Small intestine (tissue), 16 donors: Measurements from ENCODE around the gene GSX2. TPM values are rescaled to one million over a fixed set of nuclear protein-coding genes. Genes with fewer than 3 reads are reported as not detected.
"Not testable (repeated sequence)": the region's sequence is repeated elsewhere in the genome, so short reads cannot be mapped to it uniquely, and the experiment has no call there.

ENCODE experiments used
- DNase-seq, 2 donors: peaks; one replicate each; pipeline versions ENCODE4 v3.0.0 to v3.0.0-alpha.2; 2013
- FAIRE-seq: peaks from 2 replicates; lab custom pipeline; 2012; peaks lifted over from hg19 to GRCh38; lab: Jason Lieb, UNC
- H3K27ac ChIP-seq, 3 donors: one replicate each; pipeline ENCODE4 v1.5.1; 2013; ENCODE audit warnings: low read length in 2 of 3, mild to moderate bottlenecking in 2 of 3, control low read depth in 1 of 3, inconsistent platforms in 1 of 3, low read depth in 1 of 3, moderate library complexity in 1 of 3
- H3K27me3 ChIP-seq, 3 donors: one replicate each; pipeline ENCODE4 v1.6.1; 2013; ENCODE audit warnings: low read length in 3 of 3, inconsistent platforms in 1 of 3; ENCODE audit not compliant: control insufficient read depth in 3 of 3, insufficient read depth in 3 of 3
- H3K36me3 ChIP-seq, 3 donors: one replicate each; pipeline ENCODE4 v1.6.1; 2013; ENCODE audit warnings: low read length in 3 of 3, inconsistent platforms in 1 of 3, low read depth in 1 of 3, mild to moderate bottlenecking in 1 of 3, moderate library complexity in 1 of 3; ENCODE audit not compliant: control insufficient read depth in 3 of 3, insufficient read depth in 2 of 3
- H3K4me1 ChIP-seq, 3 donors: one replicate each; pipeline ENCODE4 v1.6.1; 2013; ENCODE audit warnings: low read length in 2 of 3, inconsistent platforms in 1 of 3, low read depth in 1 of 3, mild to moderate bottlenecking in 1 of 3, moderate library complexity in 1 of 3; ENCODE audit not compliant: control insufficient read depth in 3 of 3, insufficient read depth in 2 of 3
- H3K4me3 ChIP-seq, 3 donors: one replicate each; pipeline ENCODE4 v1.5.1; 2013; ENCODE audit warnings: low read length in 3 of 3, control low read depth in 1 of 3, inconsistent platforms in 1 of 3, low read depth in 1 of 3, mild to moderate bottlenecking in 1 of 3, moderate library complexity in 1 of 3
- H3K9me3 ChIP-seq, 2 donors: one replicate each; pipeline ENCODE4 v1.6.1; 2013; ENCODE audit warnings: low read depth in 1 of 2, low read length in 1 of 2; ENCODE audit not compliant: control insufficient read depth in 2 of 2, insufficient read depth in 1 of 2
- WGBS, 3 donors: extraction: QIAGEN DNeasy Blood & Tissue Kit; methylation state at CpG; one replicate each; pipeline ENCODE4 v1.1.7; 2013; 5-methylcytosine and 5-hydroxymethylcytosine counted together
- long read RNA-seq, 10 donors: transcript quantifications; one replicate each; lab custom pipeline, GENCODE V29; 2026
- polyA plus RNA-seq, 4 donors: library from polyadenylated mRNA; stranded (reverse) in 3 of 4; unstranded in 1 of 4; fragments of 200-250 nt in 3 of 4; fragments of 120-200 nt in 1 of 4; gene quantifications; one replicate each; pipeline versions ENCODE4 v1.2.1 to v1.2.3, GENCODE V29; 2013
- donor health status: healthy with polysubstance abuse.
- donor health status: control.
- donor health status: control.
- donor health status: Bipolar disorder and iron deficiency.
- donor health status: healthy.

The GSX2 gene
- polyA plus RNA-seq: not detected
- long read RNA-seq, donor 1: 0 reads
- long read RNA-seq, donor 2: 0 reads
- long read RNA-seq, donor 3: 0 reads
- long read RNA-seq, donor 4: 0 reads
- long read RNA-seq, donor 5: 0 reads
- long read RNA-seq, donor 6: 0 reads
- long read RNA-seq, donor 7: 0 reads
- long read RNA-seq, donor 8: 0 reads
- long read RNA-seq, donor 9: 0 reads
- long read RNA-seq, donor 10: 0 reads

GRCh38 chr4:54099748-54100574 is at the start of gene GSX2:
Gene GSX2, plus strand, starts transcription at chr4:54100163. Its CDS starts 182 bp downstream, at chr4:54100345.
- DNase-seq (peak in 1 of 2 donors; percentile 18), FAIRE-seq (no peak)
- Histone ChIP-seq H3K4me3 (no peak within 1 kb of the TSS), H3K27me3 (peaks cover 13 to 100% (median 49%) of the 10 kb centered on the region in 3 donors), H3K36me3 (no peaks in the 10 kb centered on the region), H3K27ac (no peak within 1 kb of the TSS), H3K9me3 (no peaks in the 10 kb centered on the region), H3K4me1 (peaks cover 0 to 21% (median 0%) of the 10 kb centered on the region in 3 donors)
- 1 to 4% (median 1%) methylated on average over 52 to 66 of the region's 66 CpGs for WGBS, 3 donors

- Histone ChIP-seq H3K4me1 (peaks cover 0 to 10% (median 7%) of the 10 kb centered on the region in 3 donors), H3K9me3 (peaks cover 0 to 2% of the 10 kb centered on the region in 2 donors), H3K36me3 (peaks cover 0 to 5% (median 4%) of the 10 kb centered on the region in 3 donors), H3K27me3 (no peaks in the 10 kb centered on the region), H3K27ac (no peak overlapping the region), H3K4me3 (no peak overlapping the region)
- WGBS, 3 donors: 0 to 43% (median 21%) methylated on average over 1 of the region's 1 CpG
- FAIRE-seq: no peak
- no peak for DNase-seq
Measured at GRCh38 chr4:54050214-54050904, 49.6 kb upstream of the GSX2 start.

- peak in 1 of 2 donors; percentile 44 for DNase-seq
- not testable (repeated sequence) for H3K9me3 ChIP-seq, H3K36me3 ChIP-seq, H3K27me3 ChIP-seq, FAIRE-seq, H3K27ac ChIP-seq, H3K4me3 ChIP-seq
- WGBS, 3 donors: 51 to 72% (median 68%) methylated on average over 5 of the region's 5 CpGs
- peaks cover 0 to 12% (median 10%) of the 10 kb centered on the region in 3 donors for H3K4me1 ChIP-seq
Measured at GRCh38 chr4:54053322-54053721, 46.6 kb upstream of the GSX2 start.

DNA sequence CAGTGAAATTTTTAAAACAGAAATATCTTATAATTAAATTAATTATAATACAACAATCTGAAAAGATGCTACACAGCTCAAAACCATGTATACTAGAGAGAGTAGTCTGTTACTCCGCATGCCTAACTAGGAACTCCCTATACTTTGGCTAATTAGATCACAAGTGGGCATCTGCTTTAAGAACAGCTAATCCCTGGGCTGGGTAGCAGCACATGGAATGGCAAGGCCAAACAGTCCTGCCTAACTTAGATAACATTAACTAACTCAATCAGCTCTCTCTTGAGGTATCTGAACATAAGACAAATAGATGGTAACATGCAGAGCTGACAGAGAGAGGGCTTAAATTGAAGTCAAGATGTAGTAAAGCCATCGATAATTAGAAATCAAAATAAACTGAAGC is 45.5 kb upstream of the GSX2 start:
- WGBS, 3 donors: 94 to 98% (median 96%) methylated on average over 2 of the region's 2 CpGs
- Histone ChIP-seq H3K36me3 (no peaks in the 10 kb centered on the region), H3K4me1 (peaks cover 0 to 12% (median 12%) of the 10 kb centered on the region in 3 donors), H3K9me3 (peaks cover 0 to 2% of the 10 kb centered on the region in 2 donors), H3K27ac (no peak overlapping the region), H3K27me3 (no peaks in the 10 kb centered on the region), H3K4me3 (no peak overlapping the region)
- DNase-seq (no peak), FAIRE-seq (no peak)

- peaks cover 0 to 12% (median 8%) of the 10 kb centered on the region in 3 donors for H3K4me1 ChIP-seq
- 81 to 94% (median 88%) methylated on average over 1 of the region's 1 CpG for WGBS, 3 donors
- no peak for FAIRE-seq
Measured at GRCh38 chr4:54055494-54055893, 44.5 kb upstream of the GSX2 start.

DNA sequence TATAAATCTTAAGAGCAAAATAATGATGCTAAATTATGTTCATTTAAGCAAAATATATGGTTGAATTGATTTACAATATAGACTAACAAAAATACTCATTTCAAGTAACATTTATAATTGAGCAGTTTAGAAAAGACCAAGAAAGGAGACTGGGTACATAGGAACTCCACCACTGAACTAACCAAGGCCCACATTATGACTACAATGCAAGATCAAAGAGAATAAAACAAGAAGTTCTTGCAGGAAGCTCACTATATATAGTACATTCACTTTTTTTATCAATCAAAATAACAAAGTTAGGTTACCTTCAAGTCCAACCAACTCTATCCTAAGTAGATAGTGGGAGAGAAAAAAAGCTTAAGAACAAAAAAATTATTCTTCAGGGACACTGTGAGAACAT is 43.6 kb upstream of the GSX2 start:
- Histone ChIP-seq H3K36me3 (no peaks in the 10 kb centered on the region), H3K4me1 (peaks cover 0 to 12% (median 5%) of the 10 kb centered on the region in 3 donors), H3K27me3 (no peaks in the 10 kb centered on the region), H3K9me3 (peaks cover 0 to 2% of the 10 kb centered on the region in 2 donors), H3K27ac (no peak overlapping the region), H3K4me3 (no peak overlapping the region)
- FAIRE-seq (no peak), DNase-seq (no peak)

More at GRCh38 chr4:54055494-54055893, 44.5 kb upstream of the GSX2 start:
- no peak for DNase-seq
- Histone ChIP-seq H3K36me3 (no peaks in the 10 kb centered on the region), H3K27me3 (no peaks in the 10 kb centered on the region), H3K9me3 (peaks cover 0 to 2% of the 10 kb centered on the region in 2 donors), H3K27ac (no peak overlapping the region), H3K4me3 (no peak overlapping the region)

GRCh38 chr4:54058171-54058570 is 41.8 kb upstream of the GSX2 start:
- H3K4me3 ChIP-seq: no peak overlapping the region
- peaks cover 0 to 2% of the 10 kb centered on the region in 2 donors for H3K9me3 ChIP-seq
- DNase-seq (no peak), FAIRE-seq (no peak)
- no peaks in the 10 kb centered on the region for H3K36me3 ChIP-seq
- no peaks in the 10 kb centered on the region for H3K27me3 ChIP-seq
- H3K27ac ChIP-seq: no peak overlapping the region
- 52 to 87% (median 57%) methylated on average over 3 of the region's 3 CpGs for WGBS, 3 donors
- H3K4me1 ChIP-seq: peaks cover 0 to 12% (median 8%) of the 10 kb centered on the region in 3 donors

GRCh38 chr4:54060116-54060515 is 39.8 kb upstream of the GSX2 start:
- Histone ChIP-seq H3K9me3 (no peaks in the 10 kb centered on the region), H3K4me1 (peaks cover 0 to 8% (median 7%) of the 10 kb centered on the region in 3 donors), H3K36me3 (no peaks in the 10 kb centered on the region), H3K4me3 (no peak overlapping the region), H3K27ac (no peak overlapping the region), H3K27me3 (no peaks in the 10 kb centered on the region)
- FAIRE-seq: peak; percentile 23
- WGBS, 3 donors: 31 to 51% (median 50%) methylated on average over 2 of the region's 2 CpGs
- no peak for DNase-seq
